ENCODE results near the gene SDK2.

The SDK2 gene

GRCh38 chr17:73609060-73609459, 35.2 kb downstream of the SDK2 start:
- DNase-seq: no peak

GRCh38 chr17:73605444-73605843, 38.8 kb downstream of the SDK2 start:
- DNase-seq: no peak

GRCh38 chr17:73604476-73604875, 39.8 kb downstream of the SDK2 start:
- DNase-seq: no peak

GRCh38 chr17:73603971-73604370, 40.3 kb downstream of the SDK2 start:
- DNase-seq: no peak

GRCh38 chr17:73600103-73600871, 44.0 kb downstream of the SDK2 start:
- DNase-seq: no peak

- DNase-seq: no peak
Observed at GRCh38 chr17:73599599-73599998, 44.6 kb downstream of the SDK2 start.

- no peak for DNase-seq
Observed at GRCh38 chr17:73598212-73598611, 46.0 kb downstream of the SDK2 start.

- no peak for DNase-seq
Observed at GRCh38 chr17:73595931-73596330, 48.3 kb downstream of the SDK2 start.

GRCh38 chr17:73595479-73595878, 48.8 kb downstream of the SDK2 start:
- peak; percentile 11 for DNase-seq

GRCh38 chr17:73595068-73595467, 49.2 kb downstream of the SDK2 start:
- no peak for DNase-seq

- DNase-seq: no peak
Observed at GRCh38 chr17:73594598-73594997, 49.6 kb downstream of the SDK2 start.

GRCh38 chr17:73594025-73594424, 50.2 kb downstream of the SDK2 start:
- no peak for DNase-seq

GRCh38 chr17:73593249-73593965, 50.8 kb downstream of the SDK2 start:
- DNase-seq: no peak

GRCh38 chr17:73592501-73592961, 51.7 kb downstream of the SDK2 start:
- DNase-seq: no peak

GRCh38 chr17:73592079-73592415, 52.2 kb downstream of the SDK2 start:
- DNase-seq: no peak

- no peak for DNase-seq
Observed at GRCh38 chr17:73591296-73592078, 52.8 kb downstream of the SDK2 start.

- no peak for DNase-seq
Observed at GRCh38 chr17:73589363-73589980, 54.8 kb downstream of the SDK2 start.

- no peak for DNase-seq
Observed at GRCh38 chr17:73588891-73589290, 55.4 kb downstream of the SDK2 start.

GRCh38 chr17:73588301-73588846, 55.9 kb downstream of the SDK2 start:
- DNase-seq: no peak

GRCh38 chr17:73586921-73587602, 57.2 kb downstream of the SDK2 start:
- DNase-seq: peak; percentile 27

- DNase-seq: no peak
Observed at GRCh38 chr17:73586275-73586832, 57.9 kb downstream of the SDK2 start.

- no peak for DNase-seq
Observed at GRCh38 chr17:73585583-73585982, 58.7 kb downstream of the SDK2 start.

Measured in RPMI8226 (cell line).